HG02973 (cell line): ENCODE data around the gene GCLM.

Experiments
- ATAC-seq: cut with Tn5 transposase; IDR thresholded peaks from one replicate; pipeline ENCODE4 v1.9.1; 2021; ENCODE audit warnings: moderate library complexity; ENCODE audit not compliant: unreplicated experiment

GCLM gene

GRCh38 chr1:93847811-93848288 lies 61.4 kb downstream of the GCLM start:
- ATAC-seq, result peak; percentile 12

- ATAC-seq, result peak; percentile 77
Observed at GRCh38 chr1:93846992-93847810, 62.0 kb downstream of the GCLM start.

DNA sequence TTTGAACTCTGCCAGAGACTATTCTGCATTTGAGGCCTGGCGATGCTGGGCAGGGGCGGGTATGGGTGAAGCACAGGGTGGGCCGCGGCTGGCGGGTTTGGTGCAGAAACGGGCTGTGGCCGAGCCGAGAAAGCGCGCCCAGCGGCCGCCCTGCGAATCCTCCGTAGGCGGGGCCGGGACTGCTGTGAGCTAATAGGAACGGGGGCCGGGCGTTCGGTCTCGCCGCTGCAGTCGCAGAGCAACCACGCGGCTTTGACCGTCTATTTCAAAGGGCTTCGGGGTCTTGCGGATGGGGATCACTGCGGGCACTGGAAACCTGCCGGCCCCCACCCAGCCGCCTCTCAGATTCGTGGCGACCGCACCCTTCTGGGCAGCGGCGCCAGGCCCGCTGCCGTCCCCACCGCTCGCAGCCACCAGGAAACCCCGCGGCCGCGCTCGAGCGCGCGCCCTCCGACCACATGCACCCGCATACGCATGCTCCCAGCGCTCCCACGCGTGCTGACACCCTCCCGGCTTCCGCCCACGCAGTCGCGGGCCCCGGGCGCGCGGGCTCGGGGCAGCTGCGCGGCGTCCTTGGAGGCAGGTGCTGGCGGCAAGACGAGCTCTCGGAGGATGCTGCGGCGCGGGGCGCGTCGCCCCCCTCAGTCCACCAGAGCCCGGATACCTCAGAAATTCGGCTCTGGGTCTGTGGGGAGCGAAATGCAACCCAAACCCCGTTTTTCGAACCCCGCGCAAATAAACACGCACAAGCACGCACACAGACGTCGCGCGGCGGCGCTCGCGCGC lies 62.8 kb downstream of the GCLM start:
- peak; percentile 51 for ATAC-seq

DNA sequence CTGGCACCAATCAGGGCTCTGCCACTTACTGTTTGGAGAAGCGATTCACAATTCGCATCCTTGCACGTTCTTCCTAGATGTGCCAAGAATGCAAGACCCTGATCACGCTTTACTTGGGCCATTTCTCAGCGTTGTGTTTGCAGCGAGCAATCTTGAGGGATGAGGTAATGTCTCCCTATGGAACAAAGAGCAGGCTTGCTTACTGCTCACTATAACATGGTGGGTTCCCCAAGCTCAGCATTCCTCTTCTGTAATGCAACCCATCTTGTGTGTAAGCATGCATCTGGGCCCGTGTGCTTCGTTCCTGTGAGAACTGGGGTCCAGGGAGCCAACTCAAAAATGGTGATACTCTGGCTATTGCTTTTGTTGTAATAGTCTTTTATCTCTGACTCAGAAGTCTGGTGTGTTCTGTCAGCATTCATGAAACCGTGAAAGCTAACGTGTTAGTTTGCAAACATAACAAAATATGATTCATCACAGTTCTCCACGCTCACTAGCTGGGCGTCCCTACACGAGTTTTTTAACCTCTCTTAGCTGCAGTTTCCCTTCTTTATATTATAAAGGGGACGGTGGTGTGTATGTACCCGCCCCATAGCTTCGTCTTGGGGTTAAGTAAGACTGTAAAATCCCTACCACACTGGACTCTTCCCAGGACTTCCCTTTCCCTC lies 63.6 kb downstream of the GCLM start:
- ATAC-seq, result peak; percentile 4

DNA sequence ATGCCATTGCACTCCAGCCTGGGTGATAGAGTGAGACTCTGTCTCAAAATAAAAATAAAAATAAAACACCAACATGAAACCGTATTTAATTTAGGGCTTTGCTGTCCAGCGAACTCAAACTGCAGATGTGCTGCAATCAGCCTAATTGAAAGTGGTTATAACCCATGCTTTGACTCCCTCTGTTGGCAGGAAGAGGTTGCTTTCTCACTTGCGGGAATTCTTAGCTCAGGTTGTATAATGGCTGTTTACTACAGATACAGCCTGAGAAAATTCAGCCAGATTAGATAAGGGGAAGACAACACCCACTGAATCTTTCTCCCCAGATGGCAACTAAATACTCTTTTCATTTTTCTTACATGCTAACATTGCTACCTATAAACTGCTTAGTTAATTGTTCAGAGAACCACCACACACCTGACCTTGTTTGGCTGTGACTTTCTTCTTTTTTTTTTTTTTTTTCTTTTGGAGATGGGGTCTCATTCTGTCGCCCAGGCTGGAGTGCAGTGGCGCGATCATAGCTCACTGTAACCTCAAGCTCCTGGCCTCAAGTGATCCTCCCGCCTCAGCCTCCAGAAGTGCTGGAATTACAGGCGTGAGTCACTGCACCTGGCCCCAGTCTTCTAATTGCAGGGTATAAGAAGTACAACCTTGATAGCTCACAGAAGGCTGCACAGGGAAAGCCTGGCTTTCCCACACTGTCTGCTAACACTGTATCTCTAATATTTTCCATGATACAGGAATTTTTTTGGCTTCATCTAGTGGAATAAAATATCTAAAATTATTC lies 64.8 kb downstream of the GCLM start:
- no peak for ATAC-seq

DNA sequence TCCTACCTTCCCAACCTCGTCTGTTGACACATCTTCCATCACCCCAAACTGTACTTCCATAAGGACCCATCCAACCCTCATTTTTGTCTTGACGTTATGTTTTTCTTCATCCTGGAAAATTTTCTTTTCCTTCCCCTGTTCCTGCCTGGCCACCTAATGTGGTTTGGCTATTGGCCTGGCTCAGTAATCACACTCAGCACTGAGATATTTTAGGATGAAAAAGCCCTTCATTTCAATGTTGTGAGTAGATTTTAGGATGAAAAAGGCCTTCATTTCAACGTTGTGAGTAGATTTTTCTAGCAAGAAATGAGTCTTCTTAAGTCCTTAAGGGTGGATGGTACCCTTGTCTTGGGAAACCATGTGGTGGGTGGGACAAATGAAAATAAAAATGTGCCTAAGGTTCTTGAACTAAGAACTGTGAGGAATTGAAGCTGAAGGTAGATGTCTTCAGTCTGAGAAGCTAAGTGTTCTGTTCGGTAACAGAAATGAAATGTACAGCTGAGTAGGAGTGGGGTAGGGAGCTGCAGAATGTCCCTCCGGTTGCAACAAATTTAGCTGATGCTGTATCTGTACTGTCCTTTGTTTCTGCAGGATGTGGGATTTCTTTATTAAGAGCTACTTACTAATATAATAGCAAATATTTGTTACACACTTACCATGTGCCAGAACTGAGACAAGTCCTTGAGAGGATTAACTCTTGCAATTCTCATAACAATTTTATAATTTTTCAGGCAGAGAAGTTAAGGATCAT lies 66.3 kb downstream of the GCLM start:
- ATAC-seq, result no peak

GRCh38 chr1:93841771-93842170 lies 67.5 kb downstream of the GCLM start:
- no peak for ATAC-seq

DNA sequence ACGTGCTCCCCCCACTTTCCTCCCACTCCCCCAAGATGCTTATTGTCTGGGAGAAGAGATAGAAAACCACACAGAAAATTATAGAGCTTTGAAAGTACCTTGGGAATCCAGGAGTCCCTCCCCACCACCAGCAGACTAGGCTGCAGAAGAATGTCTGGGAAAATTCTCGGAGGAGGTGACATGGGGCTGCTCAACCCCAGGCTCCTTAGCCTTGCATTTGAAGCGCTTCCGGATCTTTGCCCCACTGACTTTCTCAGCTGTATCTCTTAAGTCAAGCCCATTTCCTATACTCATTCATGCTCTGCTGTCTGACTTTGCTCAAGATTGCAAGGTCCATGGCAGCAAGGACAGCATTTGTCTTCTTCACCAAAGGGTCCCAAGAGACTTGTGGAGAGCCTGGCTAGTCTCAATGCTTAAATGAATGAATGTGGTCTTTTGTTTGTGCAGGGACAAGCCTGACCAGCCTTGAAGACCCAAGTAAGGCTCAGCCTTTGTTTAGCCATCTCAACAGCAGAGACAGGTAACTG lies 68.2 kb downstream of the GCLM start:
- no peak for ATAC-seq

DNA sequence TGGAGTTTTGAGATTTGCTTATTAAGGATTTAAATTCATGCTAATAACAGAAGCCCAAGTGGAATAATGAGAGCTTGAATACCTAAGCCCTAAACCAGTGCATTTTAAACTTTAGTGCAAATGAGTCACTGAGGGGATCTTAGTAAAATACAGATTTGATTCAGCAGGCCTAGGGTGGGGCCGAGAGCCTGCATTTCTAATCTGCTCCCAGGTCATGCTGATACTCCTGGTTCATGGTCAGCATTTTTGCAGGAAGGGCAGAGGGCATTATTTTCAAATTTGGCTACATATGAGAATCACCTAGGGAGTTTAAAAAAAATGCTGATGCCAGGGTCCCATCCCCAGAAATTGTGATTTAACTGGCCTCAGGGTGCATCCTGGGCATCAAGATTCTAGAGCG lies 69.5 kb downstream of the GCLM start:
- ATAC-seq, result no peak

DNA sequence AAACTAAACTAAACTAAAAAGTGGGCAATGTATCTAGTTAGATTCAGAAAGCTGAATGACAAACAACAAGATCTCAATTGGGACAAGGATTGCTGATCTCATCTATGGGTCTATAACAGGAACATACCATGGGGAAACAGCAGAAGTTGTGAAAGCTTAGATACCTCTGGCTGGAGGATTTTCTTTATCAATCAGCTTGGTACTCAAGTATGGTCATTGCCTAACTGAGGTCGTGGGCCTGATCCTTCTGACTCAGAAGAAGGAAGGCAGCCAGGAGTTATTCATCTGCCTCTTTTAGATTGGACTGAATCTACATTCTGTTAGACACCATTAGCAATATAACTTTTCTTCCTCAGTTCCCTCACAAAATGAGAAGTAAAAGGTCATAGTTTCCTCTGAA lies 69.9 kb downstream of the GCLM start:
- no peak for ATAC-seq

GRCh38 chr1:93837961-93838360 lies 71.3 kb downstream of the GCLM start:
- ATAC-seq, result no peak
